ENCODE results near the gene RTEL1.
A peak's percentile ranks its signal among the peaks of the same experiment; 100 is the strongest.

RTEL1 gene

GRCh38 chr20:63678667-63679465 lies 20.8 kb downstream of the RTEL1 start:
- Histone ChIP-seq H3K9me3 (ENCODE audit: low read depth, low read length) (no peaks in the 10 kb centered on the region), H3K36me3 (ENCODE audit: insufficient read depth, low read length) (peaks cover 5% of the 10 kb centered on the region; the same call in 1 of the 2 replicates)
- no peak for TF ChIP-seq FOXP2 (optimal IDR thresholded peaks at IDR 0.05; ENCODE audit: control extremely low read depth, extremely low read length, insufficient read depth)
- no peak for TF ChIP-seq POLR2AphosphoS5 (IDR thresholded peaks at IDR 0.05; ENCODE audit: borderline replicate concordance, low read depth, low read length)
- no peak for TF ChIP-seq EZH2 (IDR thresholded peaks at IDR 0.05)

GRCh38 chr20:63679799-63680305 lies 21.7 kb downstream of the RTEL1 start:
- Histone ChIP-seq H3K36me3 (ENCODE audit: insufficient read depth, low read length) (no peaks in the 10 kb centered on the region; the same call in 1 of the 2 replicates), H3K4me3 (no peak overlapping the region), H3K9ac (ENCODE audit: insufficient read length) (no peak overlapping the region), H3K9me3 (ENCODE audit: low read depth, low read length) (no peaks in the 10 kb centered on the region), H3K27ac (no peak overlapping the region)
- TF ChIP-seq POLR2AphosphoS5 (IDR thresholded peaks at IDR 0.05; ENCODE audit: borderline replicate concordance, low read depth, low read length) (no peak), FOXP2 (optimal IDR thresholded peaks at IDR 0.05; ENCODE audit: control extremely low read depth, extremely low read length, insufficient read depth) (no peak), EZH2 (IDR thresholded peaks at IDR 0.05) (no peak)
- no peak for DNase-seq (ENCODE audit: low read depth, low spot score)

More at GRCh38 chr20:63678667-63679465, 20.8 kb downstream of the RTEL1 start:
- no peak overlapping the region for H3K4me3 ChIP-seq
- H3K9ac ChIP-seq (ENCODE audit: insufficient read length) = no peak overlapping the region
- no peak overlapping the region for H3K27ac ChIP-seq
- no peak for DNase-seq (ENCODE audit: low read depth, low spot score)

- DNase-seq (ENCODE audit: low read depth, low spot score) = no peak
- TF ChIP-seq POLR2AphosphoS5 (IDR thresholded peaks at IDR 0.05; ENCODE audit: borderline replicate concordance, low read depth, low read length) = no peak
- no peak for TF ChIP-seq FOXP2 (optimal IDR thresholded peaks at IDR 0.05; ENCODE audit: control extremely low read depth, extremely low read length, insufficient read depth)
- Histone ChIP-seq H3K36me3 (ENCODE audit: insufficient read depth, low read length) (no peaks in the 10 kb centered on the region; the same call in 1 of the 2 replicates), H3K27ac (no peak overlapping the region), H3K4me3 (no peak overlapping the region), H3K9ac (ENCODE audit: insufficient read length) (no peak overlapping the region), H3K9me3 (ENCODE audit: low read depth, low read length) (no peaks in the 10 kb centered on the region)
Measured at GRCh38 chr20:63680427-63680826, 22.3 kb downstream of the RTEL1 start.

DNA sequence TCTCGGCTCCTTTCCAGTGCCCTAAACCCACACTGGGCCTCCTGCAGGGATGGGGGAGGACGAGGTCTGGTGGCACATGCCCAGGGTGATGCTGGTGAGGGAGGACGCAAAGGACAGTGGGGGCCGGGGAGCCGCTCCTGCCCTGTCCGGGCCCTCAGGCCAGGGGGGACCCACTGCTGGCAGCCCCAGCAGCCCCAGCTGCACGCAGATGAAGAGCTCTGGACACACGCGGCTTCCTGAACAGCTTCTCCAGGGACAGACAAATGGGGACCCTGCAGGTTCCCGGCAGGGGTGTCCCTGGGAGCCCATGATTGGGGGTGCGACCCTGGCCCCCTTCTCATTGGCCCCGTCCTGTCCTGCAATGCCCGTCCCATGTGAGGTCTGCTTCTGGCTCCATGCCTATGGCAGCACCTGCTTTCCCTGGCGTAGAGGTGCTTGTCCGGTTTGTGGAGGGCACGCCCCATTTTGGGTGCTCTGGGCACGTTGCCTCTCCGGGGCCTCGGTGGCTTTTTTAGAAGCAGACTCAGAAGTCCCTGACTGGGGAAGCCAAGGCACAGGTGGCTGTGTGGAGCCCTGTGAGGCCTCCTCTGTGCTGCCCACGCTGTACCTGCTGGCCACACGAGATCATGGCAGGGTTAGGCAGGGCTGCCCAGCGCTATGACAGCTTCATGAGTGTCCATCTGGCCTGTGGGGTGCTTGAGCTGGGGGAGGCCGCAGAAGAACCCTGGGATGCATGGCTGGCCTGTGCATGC lies 22.9 kb downstream of the RTEL1 start:
- Histone ChIP-seq H3K9ac (ENCODE audit: insufficient read length) (no peak overlapping the region), H3K27ac (no peak overlapping the region), H3K4me3 (no peak overlapping the region), H3K9me3 (ENCODE audit: low read depth, low read length) (no peaks in the 10 kb centered on the region), H3K36me3 (ENCODE audit: insufficient read depth, low read length) (no peaks in the 10 kb centered on the region; the same call in 1 of the 2 replicates)
- DNase-seq (ENCODE audit: low read depth, low spot score) = no peak
- TF ChIP-seq EZH2 (IDR thresholded peaks at IDR 0.05) (no peak), FOXP2 (optimal IDR thresholded peaks at IDR 0.05; ENCODE audit: control extremely low read depth, extremely low read length, insufficient read depth) (no peak), POLR2AphosphoS5 (IDR thresholded peaks at IDR 0.05; ENCODE audit: borderline replicate concordance, low read depth, low read length) (no peak)

DNA sequence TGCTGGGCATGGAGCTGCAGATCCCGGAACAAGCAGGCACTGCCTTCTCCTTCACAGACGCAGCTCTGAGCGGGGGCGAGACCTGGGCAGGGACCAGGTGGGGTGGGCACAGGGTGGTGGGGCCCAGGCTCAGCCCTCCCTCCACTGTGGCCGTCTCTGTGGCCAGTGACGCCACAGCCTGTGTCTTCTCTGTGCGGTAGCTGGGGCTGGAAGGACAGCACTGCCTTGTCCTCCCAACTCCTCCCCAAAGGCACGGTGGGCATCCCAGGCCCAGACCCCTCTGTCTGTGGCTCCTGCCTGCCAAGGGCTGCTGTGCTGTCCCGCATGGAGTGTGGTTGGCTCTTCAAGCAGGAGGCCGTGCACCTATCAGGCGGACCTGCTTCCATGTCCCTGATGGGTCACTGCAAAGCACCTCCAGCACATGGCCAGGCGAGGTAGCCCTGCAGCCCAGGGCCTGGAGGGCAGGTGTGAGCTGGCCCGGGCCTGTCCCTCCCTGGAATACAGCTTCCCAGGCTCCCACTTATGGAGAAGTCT lies 23.6 kb downstream of the RTEL1 start:
- TF ChIP-seq FOXP2 (optimal IDR thresholded peaks at IDR 0.05; ENCODE audit: control extremely low read depth, extremely low read length, insufficient read depth) = no peak
- TF ChIP-seq POLR2AphosphoS5 (IDR thresholded peaks at IDR 0.05; ENCODE audit: borderline replicate concordance, low read depth, low read length) = no peak
- no peak for TF ChIP-seq EZH2 (IDR thresholded peaks at IDR 0.05)
- no peak overlapping the region for H3K4me3 ChIP-seq
- no peaks in the 10 kb centered on the region for H3K9me3 ChIP-seq (ENCODE audit: low read depth, low read length)
- no peak overlapping the region for H3K9ac ChIP-seq (ENCODE audit: insufficient read length)
- H3K27ac ChIP-seq = peak overlapping the region; percentile 59
- no peaks in the 10 kb centered on the region; the same call in 1 of the 2 replicates for H3K36me3 ChIP-seq (ENCODE audit: insufficient read depth, low read length)
- no peak for DNase-seq (ENCODE audit: low read depth, low spot score)

- peak overlapping the region; percentile 59 for H3K27ac ChIP-seq
- H3K4me3 ChIP-seq = no peak overlapping the region
- TF ChIP-seq EZH2 (IDR thresholded peaks at IDR 0.05) (no peak), POLR2AphosphoS5 (IDR thresholded peaks at IDR 0.05; ENCODE audit: borderline replicate concordance, low read depth, low read length) (no peak), FOXP2 (optimal IDR thresholded peaks at IDR 0.05; ENCODE audit: control extremely low read depth, extremely low read length, insufficient read depth) (no peak)
- H3K9me3 ChIP-seq (ENCODE audit: low read depth, low read length) = no peaks in the 10 kb centered on the region
- no peak for DNase-seq (ENCODE audit: low read depth, low spot score)
- no peak overlapping the region for H3K9ac ChIP-seq (ENCODE audit: insufficient read length)
- H3K36me3 ChIP-seq (ENCODE audit: insufficient read depth, low read length) = no peaks in the 10 kb centered on the region; the same call in 1 of the 2 replicates
Measured at GRCh38 chr20:63682384-63683139, 24.4 kb downstream of the RTEL1 start.

DNA sequence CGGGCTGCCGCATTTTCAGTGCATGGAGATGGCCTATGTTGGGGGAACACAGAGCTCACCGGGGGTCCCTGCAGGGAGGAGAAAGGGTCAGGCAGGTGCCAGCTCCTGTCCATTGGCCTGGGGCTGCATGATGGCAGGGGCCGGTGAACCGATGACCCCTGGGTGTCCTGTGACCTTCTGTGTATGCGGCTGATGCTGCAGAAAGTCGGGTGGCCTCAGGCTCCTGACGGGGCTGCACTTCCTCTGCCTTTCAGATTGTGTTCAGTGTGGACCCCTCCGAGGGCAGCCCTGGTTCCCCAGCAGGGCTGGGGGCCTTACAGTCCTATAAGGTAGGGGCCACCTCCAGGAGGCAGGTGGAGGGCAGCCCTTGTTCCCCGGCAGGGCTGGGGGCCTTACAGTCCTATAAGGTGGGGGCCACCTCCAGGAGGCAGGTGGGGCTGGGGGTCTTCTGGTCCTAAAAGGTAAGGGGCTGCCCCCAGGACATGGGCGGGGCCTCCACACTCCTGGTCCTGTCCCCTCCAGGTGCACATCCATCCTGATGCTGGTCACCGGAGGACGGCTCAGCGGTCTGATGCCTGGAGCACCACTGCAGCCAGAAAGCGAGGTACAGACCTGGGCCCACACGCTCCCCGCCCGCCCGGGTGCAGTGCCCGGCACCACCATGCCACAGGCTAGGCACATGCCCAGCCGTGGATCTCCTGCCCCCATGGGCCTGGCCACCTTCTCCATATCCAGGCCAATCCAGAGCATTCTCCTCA lies 27.3 kb downstream of the RTEL1 start:
- H3K4me3 ChIP-seq = no peak overlapping the region
- H3K36me3 ChIP-seq (ENCODE audit: insufficient read depth, low read length) = no peaks in the 10 kb centered on the region
- no peak for DNase-seq (ENCODE audit: low read depth, low spot score)
- H3K9ac ChIP-seq (ENCODE audit: insufficient read length) = no peak overlapping the region
- H3K27ac ChIP-seq = no peak overlapping the region
- no peaks in the 10 kb centered on the region for H3K9me3 ChIP-seq (ENCODE audit: low read depth, low read length)
- TF ChIP-seq FOXP2 (optimal IDR thresholded peaks at IDR 0.05; ENCODE audit: control extremely low read depth, extremely low read length, insufficient read depth) (no peak), POLR2AphosphoS5 (IDR thresholded peaks at IDR 0.05; ENCODE audit: borderline replicate concordance, low read depth, low read length) (no peak), EZH2 (IDR thresholded peaks at IDR 0.05) (no peak)
